Stimulated activated CD8-positive, alpha-beta memory T cell treated with anti-CD3 and anti-CD28 coated beads, Interleukin-15, amount 100 ng/mL, for 1 hour (primary cell): Measurements from ENCODE around the gene UNG.

Source experiments
- DNase-seq: peaks from one replicate; pipeline ENCODE4 v3.0.0-alpha.2; 2020; ENCODE audit warnings: low read depth

UNG gene

DNA sequence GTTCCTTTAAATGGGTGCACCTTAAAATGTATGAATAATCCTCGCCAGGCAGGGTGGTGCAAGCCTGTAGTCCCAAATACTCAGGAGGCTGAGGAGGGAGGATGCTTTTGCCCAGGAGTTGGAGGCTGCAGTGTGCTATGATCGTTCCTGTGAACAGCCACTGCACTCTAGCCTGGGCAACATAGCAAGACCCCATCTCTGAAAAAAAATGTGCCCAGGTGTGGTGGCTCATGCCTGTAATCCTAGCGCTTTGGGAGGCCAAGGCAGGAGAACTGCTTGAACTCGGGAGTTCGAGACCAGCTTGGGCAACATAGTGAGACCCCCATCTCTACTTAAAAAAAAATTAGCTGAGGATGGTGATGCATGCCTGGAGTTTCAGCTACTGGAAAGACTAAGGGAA lies 58.6 kb downstream of the UNG start:
- no peak for DNase-seq

DNA sequence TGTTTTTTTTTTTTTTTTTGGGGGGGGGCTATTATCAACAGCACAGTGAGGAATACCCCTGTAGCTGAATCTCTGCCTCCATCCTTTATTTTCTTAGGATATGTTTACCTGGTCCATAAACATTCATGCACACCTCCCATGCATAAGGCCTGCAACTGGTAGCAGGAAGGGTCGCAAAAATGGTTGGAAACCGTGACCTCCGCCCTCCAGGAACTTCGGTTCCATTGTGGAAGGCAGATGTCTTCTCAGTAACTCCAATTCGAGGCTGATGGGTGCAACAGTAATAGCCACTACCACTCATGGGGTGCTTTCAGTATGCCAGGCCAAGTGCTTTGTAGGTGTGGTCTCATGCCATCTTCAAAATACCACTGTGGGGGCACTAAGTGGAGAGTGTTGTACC lies 59.2 kb downstream of the UNG start:
- no peak for DNase-seq

DNA sequence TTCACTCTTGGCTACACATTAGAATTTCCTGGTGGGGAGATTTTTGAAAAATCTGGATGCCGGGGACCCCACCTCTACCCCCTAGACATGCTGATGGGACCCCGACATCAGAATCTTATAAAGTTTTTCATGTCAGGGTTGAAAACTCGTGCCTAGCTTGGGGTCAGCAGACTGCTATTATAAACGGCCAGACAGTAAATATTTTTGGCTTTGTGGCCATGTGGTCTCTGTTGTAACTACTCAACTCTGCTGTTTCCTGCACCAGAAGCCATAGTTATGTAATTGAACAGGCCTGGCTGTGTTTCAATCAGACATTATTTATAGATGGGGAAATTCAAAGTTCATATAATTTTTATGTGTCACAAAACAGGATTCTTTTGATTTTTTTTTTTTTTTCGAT lies 60.6 kb downstream of the UNG start:
- no peak for DNase-seq

DNA sequence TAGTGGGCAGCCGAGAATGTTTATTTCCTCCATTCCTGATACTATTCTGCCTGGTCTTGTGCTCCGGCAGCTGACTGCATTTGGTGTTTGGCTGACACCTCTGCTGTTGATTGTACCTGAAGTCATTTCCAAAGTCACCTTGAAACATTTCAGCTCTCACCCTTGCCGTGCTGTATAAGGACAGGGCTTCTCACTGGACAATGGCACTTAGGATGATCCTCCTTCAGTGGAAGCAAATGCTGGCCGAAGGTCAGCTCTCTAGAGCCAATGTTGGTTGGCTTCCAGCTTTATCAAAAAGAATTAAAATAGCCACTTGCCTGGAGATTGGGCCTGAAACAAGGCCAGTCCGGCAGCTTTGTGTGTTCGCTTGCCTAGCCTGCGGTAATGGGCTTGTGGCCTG lies 63.0 kb downstream of the UNG start:
- no peak for DNase-seq
